NCI-H1436 treated with DMSO at 0.1 percent for 48 hours (cell line): ENCODE measurements around the gene NPIPB2.
"Not testable (repeated sequence)": the region's sequence is repeated elsewhere in the genome, so short reads cannot be mapped to it uniquely, and the experiment has no call there.

Experiments
- DNase-seq: peaks from one replicate; lab custom pipeline; 2025; lab: John Stamatoyannopoulos, UW

The NPIPB2 gene

GRCh38 chr16:11957591-11958395 lies 15.9 kb upstream of the NPIPB2 start:
- no peak for DNase-seq

DNA sequence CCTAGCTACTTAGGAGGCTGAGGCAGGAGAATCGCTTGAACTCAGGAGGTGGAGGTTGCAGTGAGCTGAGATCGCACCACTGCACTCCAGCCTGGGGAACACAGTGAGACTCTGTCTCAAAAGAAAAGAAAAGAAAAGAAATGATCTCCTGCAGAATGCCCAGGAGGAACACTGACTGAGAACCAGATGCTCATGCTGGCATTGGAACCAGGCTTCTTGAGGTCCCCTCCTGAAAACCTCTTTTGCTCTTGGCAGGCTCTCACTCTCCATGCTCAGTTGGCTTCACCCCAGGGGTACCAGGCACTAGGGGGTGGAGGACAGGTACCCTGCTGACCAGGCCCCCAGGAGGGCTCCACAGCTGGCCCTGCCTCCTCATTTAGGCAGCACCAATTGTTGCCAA lies 14.7 kb upstream of the NPIPB2 start:
- no peak for DNase-seq

DNA sequence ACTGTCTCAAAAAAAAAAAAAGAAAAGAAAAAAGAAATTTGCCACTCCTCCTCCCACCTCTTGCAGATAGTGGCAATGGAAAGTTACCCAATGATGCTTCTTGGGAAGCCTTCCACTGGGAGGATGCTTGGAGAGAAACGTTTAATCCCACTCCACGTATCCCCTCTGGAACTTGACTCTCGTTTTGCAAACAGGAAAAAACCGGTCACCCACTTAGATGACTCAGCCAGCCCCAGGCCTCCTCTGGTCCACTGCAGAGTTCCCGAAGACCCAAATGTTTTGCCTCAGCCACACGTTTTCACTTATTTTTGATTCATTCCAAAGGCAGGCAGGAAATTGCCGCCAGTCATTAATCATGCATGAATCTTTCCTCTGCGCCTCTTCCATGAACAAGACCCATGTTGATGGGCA lies 13.9 kb upstream of the NPIPB2 start:
- no peak for DNase-seq

GRCh38 chr16:11953576-11953975 lies 11.7 kb upstream of the NPIPB2 start:
- DNase-seq, result not testable (repeated sequence)

DNA sequence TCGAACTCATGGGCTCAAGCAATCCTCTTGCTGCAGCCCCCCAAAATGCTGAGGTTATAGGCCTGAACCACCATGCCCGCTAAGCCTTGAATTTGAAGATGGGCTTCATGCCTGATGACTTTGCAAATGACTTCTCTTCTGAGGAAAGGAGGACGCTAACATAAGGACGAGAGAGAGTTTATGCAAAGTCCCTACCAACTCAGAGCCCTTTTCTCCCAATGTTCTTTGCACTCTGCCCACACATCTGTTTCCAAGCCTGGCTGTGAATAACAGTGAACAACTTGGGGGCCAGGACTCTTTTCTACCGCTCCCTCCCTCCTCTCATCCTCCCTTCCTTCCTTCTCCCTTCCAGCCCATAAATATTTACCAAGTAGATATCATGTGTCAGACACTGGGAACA lies 8.5 kb upstream of the NPIPB2 start:
- no peak for DNase-seq

DNA sequence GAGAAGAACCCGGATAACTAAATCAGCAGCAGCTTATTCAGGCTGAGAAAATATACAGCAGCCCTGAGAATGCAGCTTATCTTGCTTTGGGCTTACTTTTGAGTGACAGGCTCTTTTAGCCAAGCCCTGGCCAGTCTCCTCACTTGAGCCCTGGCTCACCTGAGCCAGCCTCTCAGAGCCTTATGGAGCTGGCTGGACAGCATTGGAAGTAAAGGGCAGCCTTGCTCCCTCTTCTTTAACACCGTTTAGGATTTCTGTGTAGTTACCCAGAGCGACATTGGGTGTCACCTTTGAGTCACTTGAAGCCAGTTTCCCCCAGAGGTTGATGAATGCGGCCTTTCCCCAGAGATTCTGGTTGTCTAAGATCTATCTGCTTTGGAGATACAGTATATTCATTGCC lies 7.7 kb upstream of the NPIPB2 start:
- DNase-seq, result no peak

- DNase-seq, result no peak
Observed at GRCh38 chr16:11948819-11949218, 7.0 kb upstream of the NPIPB2 start.

- DNase-seq, result no peak
Observed at GRCh38 chr16:11946433-11946832, 4.6 kb upstream of the NPIPB2 start.

- DNase-seq, result not testable (repeated sequence)
Observed at GRCh38 chr16:11927350-11927749, 14.5 kb downstream of the NPIPB2 start.

DNA sequence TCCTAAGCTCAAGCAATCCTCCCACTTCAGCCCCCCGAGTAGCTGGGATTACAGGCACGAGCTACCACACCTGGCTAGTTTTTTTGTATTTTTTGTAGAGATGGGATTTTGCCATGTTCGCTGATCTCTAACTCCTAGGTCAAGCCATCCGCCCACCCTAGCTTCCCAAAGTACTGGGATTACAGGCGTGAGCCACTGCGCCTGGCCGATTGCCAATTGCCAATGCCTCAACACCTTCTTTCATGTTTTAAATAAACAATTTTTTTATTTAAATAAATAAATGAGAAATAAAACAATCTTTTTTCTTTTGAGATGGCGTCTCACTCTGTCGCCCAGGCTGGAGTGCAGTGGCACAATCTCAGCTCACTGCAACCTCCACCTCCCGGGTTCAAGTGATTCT lies 17.8 kb downstream of the NPIPB2 start:
- not testable (repeated sequence) for DNase-seq

DNA sequence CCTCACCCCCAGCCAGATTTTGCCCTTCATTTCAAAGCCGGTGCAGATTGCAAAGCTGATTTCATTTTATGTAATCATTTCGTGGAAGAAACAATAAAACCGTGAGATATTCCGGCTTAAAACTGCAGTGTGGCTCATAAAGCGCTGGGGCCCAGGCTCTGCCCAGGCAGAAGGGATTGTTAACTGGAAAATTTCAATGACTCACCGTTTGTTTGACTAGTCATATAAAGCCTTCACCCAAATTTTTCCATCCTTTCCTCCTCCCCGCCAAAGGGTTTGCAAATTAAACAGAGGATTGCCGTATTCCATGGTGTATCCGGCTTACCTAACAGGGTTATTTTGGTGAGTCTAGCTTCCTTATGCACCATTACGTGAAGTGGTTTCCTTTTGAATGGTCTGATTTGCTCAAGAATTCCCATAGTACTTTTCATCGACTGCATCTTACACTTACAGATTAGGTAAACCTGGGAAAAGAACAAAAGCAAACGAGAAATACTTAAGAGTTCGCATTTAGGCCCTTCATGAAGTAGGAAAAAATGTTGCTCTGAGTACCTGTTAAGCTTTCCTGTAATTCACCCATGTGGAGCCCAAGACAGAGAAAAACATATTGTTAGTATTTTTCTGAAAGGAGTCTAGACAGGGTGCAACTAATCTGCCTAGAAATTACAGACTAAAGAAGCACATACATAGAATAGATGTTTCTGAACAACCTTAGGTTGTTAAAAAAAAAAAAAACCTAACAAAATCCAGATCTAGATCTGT lies 25.1 kb downstream of the NPIPB2 start:
- DNase-seq, result no peak

GRCh38 chr16:11915644-11916523 lies 26.0 kb downstream of the NPIPB2 start, which contains the start of gene GSPT1:
GSPT1 (minus strand) TSS chr16:11915956; CDS start chr16:11915720, 236 bp downstream.
- peak; percentile 91 for DNase-seq

DNA sequence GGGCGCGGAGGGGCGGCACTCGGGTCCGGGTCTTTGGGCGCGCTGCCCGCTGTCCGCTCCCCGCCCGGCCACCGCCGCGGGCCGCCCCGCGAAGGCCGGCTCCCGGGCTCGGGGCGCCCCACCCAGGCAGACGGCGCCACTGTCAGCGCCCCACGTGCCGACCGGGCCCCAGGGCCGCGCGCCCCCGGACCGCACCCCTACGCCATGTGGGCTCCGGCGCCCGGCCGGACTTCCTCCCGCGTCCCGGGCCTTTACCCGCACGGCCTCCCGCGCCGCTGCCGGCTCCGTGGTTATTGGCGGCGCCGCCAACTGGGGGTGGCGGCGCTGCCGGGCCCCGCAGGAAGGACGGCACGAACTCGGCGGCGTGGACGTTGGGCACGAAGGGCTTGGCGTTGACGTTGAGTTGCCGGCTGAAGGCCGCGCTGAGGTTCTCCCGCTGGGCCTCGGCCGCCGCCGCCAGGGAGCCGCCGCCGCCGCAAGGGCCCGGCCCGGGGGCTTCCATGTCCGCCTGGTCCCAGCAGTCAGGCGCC lies 26.7 kb downstream of the NPIPB2 start:
- no peak for DNase-seq

- DNase-seq, result no peak
Observed at GRCh38 chr16:11914210-11915113, 27.4 kb downstream of the NPIPB2 start.

- DNase-seq, result no peak
Observed at GRCh38 chr16:11913425-11914079, 28.3 kb downstream of the NPIPB2 start.

- no peak for DNase-seq
Observed at GRCh38 chr16:11909653-11910545, 31.9 kb downstream of the NPIPB2 start.

DNA sequence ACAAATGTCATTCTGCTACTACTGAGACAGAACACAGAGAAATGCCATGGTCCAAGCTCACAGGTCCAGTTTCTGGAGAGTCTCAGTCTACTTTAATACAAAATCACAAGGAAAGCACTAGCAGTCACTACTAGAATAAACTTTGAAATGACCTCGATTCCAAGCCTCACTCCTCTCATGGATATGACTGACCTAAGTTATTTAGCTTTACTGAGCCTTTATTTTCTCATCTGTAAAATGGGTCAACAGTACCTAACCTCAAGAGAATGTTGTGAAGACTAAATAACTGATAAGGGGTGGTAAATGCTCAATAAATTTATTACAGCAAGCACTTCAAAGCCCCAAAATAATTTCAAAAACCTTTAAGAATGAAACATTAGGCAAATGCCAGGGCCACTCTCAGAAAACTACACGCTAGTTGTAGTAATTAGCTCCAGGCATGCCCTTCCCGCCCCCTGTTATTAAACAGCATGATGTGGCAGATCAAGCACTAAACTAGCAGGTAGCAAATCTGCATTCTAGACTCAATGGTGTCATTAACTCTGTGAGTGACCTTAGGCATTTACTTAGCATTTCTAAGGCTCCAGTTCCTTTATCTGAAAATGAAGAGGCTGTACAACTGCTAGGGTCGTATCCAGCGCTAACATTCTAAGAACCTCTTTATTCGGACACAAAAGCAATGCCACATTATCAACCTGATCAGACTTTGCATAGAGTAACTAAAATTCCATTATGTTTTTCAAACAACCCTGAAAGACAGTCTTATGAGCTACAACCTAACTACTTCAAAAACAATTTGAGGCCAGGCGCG lies 34.5 kb downstream of the NPIPB2 start:
- no peak for DNase-seq

GRCh38 chr16:11903906-11904305 lies 37.9 kb downstream of the NPIPB2 start:
- no peak for DNase-seq
